Spleen (tissue), 11 donors: ENCODE data around the gene PIP5K1A. TPM values are rescaled to one million over a fixed set of nuclear protein-coding genes. Genes with fewer than 3 reads are reported as not detected.
"Not testable (repeated sequence)": the region's sequence is repeated elsewhere in the genome, so short reads cannot be mapped to it uniquely, and the experiment has no call there.

Experiments used
- DNase-seq: peaks from one replicate; pipeline ENCODE4 v3.0.0-alpha.2; 2020
- H3K27ac ChIP-seq, 8 donors: fragments of 200-600 bp; sonication (generic) in 7 of 8; 1 replicate in 4 of 8; 2 replicates in 4 of 8; pipeline versions ENCODE4 v1.5.0 to v1.8.0; 2016 to 2021; ENCODE audit warnings: inconsistent platforms in 4 of 8, mild to moderate bottlenecking in 4 of 8, moderate library complexity in 1 of 8
- H3K27me3 ChIP-seq, 7 donors: fragments of 200-600 bp; sonication (generic) in 6 of 7; replicated peaks in 1 of 7; 1 replicate in 4 of 7; 2 replicates in 3 of 7; pipeline versions ENCODE4 v1.5.0 to v1.8.0; 2016 to 2021; ENCODE audit warnings: inconsistent platforms in 3 of 7, mild to moderate bottlenecking in 1 of 7
- H3K36me3 ChIP-seq, 6 donors: fragments of 200-600 bp; sonication (generic) in 5 of 6; 1 replicate in 4 of 6; 2 replicates in 2 of 6; pipeline versions ENCODE4 v1.5.0 to v1.8.0; 2016 to 2021; ENCODE audit warnings: inconsistent platforms in 2 of 6
- H3K4me1 ChIP-seq, 6 donors: fragments of 200-600 bp; sonication (generic) in 5 of 6; 1 replicate in 3 of 6; 2 replicates in 3 of 6; pipeline versions ENCODE4 v1.5.0 to v1.8.0; 2016 to 2021; ENCODE audit warnings: inconsistent platforms in 3 of 6
- H3K4me3 ChIP-seq, 8 donors: fragments of 200-600 bp; sonication (generic) in 7 of 8; 1 replicate in 4 of 8; 2 replicates in 4 of 8; pipeline versions ENCODE4 v1.5.0 to v1.8.0; 2016 to 2021; ENCODE audit warnings: inconsistent platforms in 4 of 8, mild to moderate bottlenecking in 4 of 8, moderate library complexity in 2 of 8
- H3K9me3 ChIP-seq, 8 donors: fragments of 200-600 bp; sonication (generic) in 7 of 8; 1 replicate in 4 of 8; 2 replicates in 4 of 8; pipeline versions ENCODE4 v1.5.0 to v1.8.0; 2016 to 2021; ENCODE audit warnings: inconsistent platforms in 4 of 8
- CTCF ChIP-seq, 11 experiments: fragments of 200-600 bp in 7 of 11; fragments of 450-650 bp in 4 of 11; sonication (generic) in 4 of 11; IDR thresholded peaks in 8 of 11; conservative IDR thresholded peaks in 3 of 11; 1 replicate in 7 of 11; 2 replicates in 4 of 11; pipeline versions ENCODE4 v1.4.0 to v1.8.0; 2016 to 2021; ENCODE audit warnings: antibody characterized with exemption in 11 of 11, inconsistent platforms in 4 of 11, mild to moderate bottlenecking in 1 of 11
- POLR2A ChIP-seq, 3 donors: fragments of 450-650 bp; IDR thresholded peaks; one replicate each; pipeline ENCODE4 v1.5.1; 2017; ENCODE audit warnings: antibody characterized with exemption in 3 of 3, mild to moderate bottlenecking in 1 of 3
- POLR2AphosphoS5 ChIP-seq, 3 donors: sonication (generic); formaldehyde crosslinking; IDR thresholded peaks; one replicate each; pipeline ENCODE4 v1.5.1; 2017; ENCODE audit warnings: antibody characterized with exemption in 3 of 3
- WGBS, 5 donors: extraction: QIAGEN DNeasy Blood & Tissue Kit in 3 of 5; methylation state at CpG; one replicate each; pipeline versions ENCODE4 v1.1.5 to v1.1.7; 2013 to 2018; 5-methylcytosine and 5-hydroxymethylcytosine counted together
- intact Hi-C: fragments of 100-400 bp; cut with DNase I; formaldehyde crosslinking; loops from one replicate; pipeline ENCODE4 v1.15.0; 2023; ENCODE audit warnings: low total_unique reads
- polyA plus RNA-seq, 3 donors: library from polyadenylated mRNA; stranded (reverse); fragments of 200-250 nt; gene quantifications; one replicate each; pipeline ENCODE4 v1.2.1, GENCODE V29; 2013
- total RNA-seq, 7 donors: library from RNA; depleted of rRNA in 3 of 7; stranded (reverse); fragments of >200 nt in 3 of 7; fragmentation: NEBNext Ultra II Directional in 4 of 7; extraction: Animal tissue kit (Norgen Biotek cat#: 25700) in 4 of 7; gene quantifications; one replicate each; pipeline versions ENCODE4 v1.1.0 to v1.2.1, GENCODE V29; 2016 to 2021
- donor health status: healthy with polysubstance abuse.
- donor health status: DM: no; HTN: no; CAD: no; lungs with moderate emphysema.
- donor health status: DM: no; HTN: no; CAD: no.
- donor health status: Bipolar disorder and iron deficiency.
- donor health status: healthy.
- donor health status: DM: no; HTN: no; CAD: no.
- donor health status: DM: yes; HTN: yes; CAD: no.

The PIP5K1A gene
- total and polyA plus RNA-seq, 10 donors: 12.8 to 83.6 (median 53.8) TPM

- 75 to 83% (median 79%) methylated on average over 7 of the region's 7 CpGs for WGBS, 5 donors
- Histone ChIP-seq H3K27me3 (no peaks in the 10 kb centered on the region), H3K27ac (no peak overlapping the region), H3K4me1 (peaks cover 16 to 48% (median 35%) of the 10 kb centered on the region in 6 donors), H3K36me3 (no peaks in the 10 kb centered on the region), H3K4me3 (no peak overlapping the region), H3K9me3 (no peaks in the 10 kb centered on the region)
- peak; percentile 10 for DNase-seq
- TF ChIP-seq POLR2AphosphoS5 (IDR thresholded peaks at IDR 0.05) (no peak), POLR2A (IDR thresholded peaks at IDR 0.05) (no peak), CTCF (IDR thresholded peaks at IDR 0.05 in 8 of 11, conservative IDR thresholded peaks at IDR 0.05 in 3 of 11) (no peak)
- intact Hi-C loops: no loop called here
Observed at GRCh38 chr1:151192047-151192446, 6.3 kb upstream of the PIP5K1A start.

- H3K36me3 ChIP-seq: no peaks in the 10 kb centered on the region
- H3K27me3 ChIP-seq: no peaks in the 10 kb centered on the region
- peak; percentile 23 for DNase-seq
- WGBS, 5 donors: 72 to 83% (median 75%) methylated on average over 6 of the region's 6 CpGs
- peaks cover 11 to 46% (median 34%) of the 10 kb centered on the region in 6 donors for H3K4me1 ChIP-seq
- intact Hi-C loops: no loop called here
- TF ChIP-seq POLR2AphosphoS5 (IDR thresholded peaks at IDR 0.05): no peak
- no peaks in the 10 kb centered on the region for H3K9me3 ChIP-seq
- no peak overlapping the region for H3K4me3 ChIP-seq
- H3K27ac ChIP-seq: no peak overlapping the region
Observed at GRCh38 chr1:151193304-151193703, 5.0 kb upstream of the PIP5K1A start.

GRCh38 chr1:151193856-151194255, 4.5 kb upstream of the PIP5K1A start:
- H3K4me1 ChIP-seq: peaks cover 5 to 41% (median 29%) of the 10 kb centered on the region in 6 donors
- 82 to 94% (median 88%) methylated on average over 1 of the region's 1 CpG for WGBS, 5 donors
- no peaks in the 10 kb centered on the region for H3K36me3 ChIP-seq
- H3K9me3 ChIP-seq: no peaks in the 10 kb centered on the region
- no peak overlapping the region for H3K27ac ChIP-seq
- H3K27me3 ChIP-seq: no peaks in the 10 kb centered on the region
- intact Hi-C loops: no loop called here
- no peak overlapping the region for H3K4me3 ChIP-seq
- DNase-seq: no peak
- TF ChIP-seq POLR2AphosphoS5 (IDR thresholded peaks at IDR 0.05): no peak
- no peak for TF ChIP-seq CTCF (IDR thresholded peaks at IDR 0.05 in 8 of 11, conservative IDR thresholded peaks at IDR 0.05 in 3 of 11)
- no peak for TF ChIP-seq POLR2A (IDR thresholded peaks at IDR 0.05)

- WGBS, 5 donors: 77 to 85% (median 79%) methylated on average over 17 of the region's 17 CpGs
- DNase-seq: peak; percentile 60
- Histone ChIP-seq H3K4me3 (peak overlapping the region in 1 of 8 donors; percentile 37), H3K27ac (peak overlapping the region in 3 of 8 donors; percentile 63 to 75 (median 75)), H3K4me1 (peaks cover 5 to 43% (median 31%) of the 10 kb centered on the region in 6 donors)
- not testable (repeated sequence) for H3K27me3 ChIP-seq, H3K9me3 ChIP-seq, H3K36me3 ChIP-seq
- intact Hi-C loops: loop anchor here (5.0 kb wide), 1 partner anchor 57 kb away; the partner anchor contains the start of gene PSMD4
Observed at GRCh38 chr1:151194894-151195594, 3.3 kb upstream of the PIP5K1A start.

- Histone ChIP-seq H3K9me3 (no peaks in the 10 kb centered on the region), H3K27ac (peak overlapping the region in 7 of 8 donors; percentile 46 to 75 (median 75)), H3K4me3 (peak overlapping the region in 3 of 8 donors; percentile 14 to 37 (median 15)), H3K27me3 (no peaks in the 10 kb centered on the region), H3K4me1 (peaks cover 18 to 49% (median 36%) of the 10 kb centered on the region in 6 donors), H3K36me3 (no peaks in the 10 kb centered on the region)
- intact Hi-C loops: loop anchor here (5.0 kb wide), 1 partner anchor 56 kb away; the partner anchor contains the start of gene PSMD4
- peak in 10 of 11 experiments; percentile 36 to 63 (median 56) for TF ChIP-seq CTCF (IDR thresholded peaks at IDR 0.05 in 8 of 11, conservative IDR thresholded peaks at IDR 0.05 in 3 of 11)
- TF ChIP-seq POLR2A (IDR thresholded peaks at IDR 0.05): no peak
- no peak for TF ChIP-seq POLR2AphosphoS5 (IDR thresholded peaks at IDR 0.05)
- 34 to 43% (median 39%) methylated on average over 14 of the region's 14 CpGs for WGBS, 5 donors
- peak; percentile 47 for DNase-seq
Observed at GRCh38 chr1:151196292-151196800, 2.0 kb upstream of the PIP5K1A start.
